Measurements from ENCODE around the gene RBM20. TPM values are rescaled to one million over a fixed set of nuclear protein-coding genes. Genes with fewer than 3 reads are reported as not detected.

The RBM20 gene
- total RNA-seq, 2 experiments from 2014 or later: 0.38 to 0.72 TPM

- Mint-ChIP-seq H3K27me3 (peaks cover 3% of the 10 kb centered on the region), H3K4me3 (no peak overlapping the region), H3K9me3 (no peaks in the 10 kb centered on the region), H3K27ac (no peak overlapping the region), H3K4me1 (ENCODE audit: low read depth) (no peaks in the 10 kb centered on the region), H3K36me3 (ENCODE audit: low read depth) (no peaks in the 10 kb centered on the region)
- ATAC-seq (no peak), DNase-seq (no peak)
- POLR2A ChIA-PET: no interaction called here
- CTCF ChIA-PET: interaction anchor here (0.7 kb wide), 1 partner anchor 11 kb away, joined by 3 read pairs; no protein-coding TSS in a partner anchor
- no peak for TF ChIP-seq CTCF (IDR thresholded peaks at IDR 0.05)
- intact Hi-C loops (cut with micrococcal nuclease): no loop called here
Observed at GRCh38 chr10:110629680-110630191, 14.4 kb upstream of the RBM20 start.

GRCh38 chr10:110631934-110632333 lies 12.2 kb upstream of the RBM20 start:
- POLR2A ChIA-PET: no interaction called here
- no peak for TF ChIP-seq CTCF (IDR thresholded peaks at IDR 0.05)
- intact Hi-C loops (cut with micrococcal nuclease): no loop called here
- CTCF ChIA-PET: interaction anchor here (1.3 to 1.9 kb wide), 3 partner anchors 9 to 40 kb away, joined by 3 to 6 read pairs (median 4); no protein-coding TSS in a partner anchor
- no peaks in the 10 kb centered on the region for H3K9me3 Mint-ChIP-seq
- ATAC-seq (no peak), DNase-seq (no peak)
- H3K4me1 Mint-ChIP-seq (ENCODE audit: low read depth): no peaks in the 10 kb centered on the region
- H3K27ac Mint-ChIP-seq: no peak overlapping the region
- no peak overlapping the region for H3K4me3 Mint-ChIP-seq
- peaks cover 3% of the 10 kb centered on the region for H3K27me3 Mint-ChIP-seq
- H3K36me3 Mint-ChIP-seq (ENCODE audit: low read depth): no peaks in the 10 kb centered on the region

- TF ChIP-seq CTCF (IDR thresholded peaks at IDR 0.05): no peak
- no peak overlapping the region for H3K27ac Mint-ChIP-seq
- H3K4me3 Mint-ChIP-seq: no peak overlapping the region
- DNase-seq (no peak), ATAC-seq (no peak)
- no peaks in the 10 kb centered on the region for H3K4me1 Mint-ChIP-seq (ENCODE audit: low read depth)
- H3K9me3 Mint-ChIP-seq: no peaks in the 10 kb centered on the region
- ChIA-PET CTCF (interaction anchor here (1.5 to 1.9 kb wide), 2 partner anchors 10 to 21 kb away, joined by 4 to 6 read pairs; no protein-coding TSS in a partner anchor), POLR2A (no interaction called here)
- peaks cover 3% of the 10 kb centered on the region for H3K27me3 Mint-ChIP-seq
- intact Hi-C loops (cut with micrococcal nuclease): no loop called here
- H3K36me3 Mint-ChIP-seq (ENCODE audit: low read depth): no peaks in the 10 kb centered on the region
Observed at GRCh38 chr10:110632591-110633215, 11.4 kb upstream of the RBM20 start.

- H3K27me3 Mint-ChIP-seq: peaks cover 8% of the 10 kb centered on the region
- H3K36me3 Mint-ChIP-seq (ENCODE audit: low read depth): no peaks in the 10 kb centered on the region
- no peaks in the 10 kb centered on the region for H3K9me3 Mint-ChIP-seq
- intact Hi-C loops (cut with micrococcal nuclease): no loop called here
- no peak overlapping the region for H3K27ac Mint-ChIP-seq
- DNase-seq (no peak), ATAC-seq (no peak)
- H3K4me3 Mint-ChIP-seq: no peak overlapping the region
- ChIA-PET POLR2A (no interaction called here), CTCF (no interaction called here)
- no peak for TF ChIP-seq CTCF (IDR thresholded peaks at IDR 0.05)
- no peaks in the 10 kb centered on the region for H3K4me1 Mint-ChIP-seq (ENCODE audit: low read depth)
Observed at GRCh38 chr10:110634527-110635209, 9.5 kb upstream of the RBM20 start.

GRCh38 chr10:110636572-110636931 lies 7.6 kb upstream of the RBM20 start:
- Mint-ChIP-seq H3K27ac (no peak overlapping the region), H3K36me3 (ENCODE audit: low read depth) (no peaks in the 10 kb centered on the region), H3K9me3 (no peaks in the 10 kb centered on the region), H3K27me3 (peaks cover 12% of the 10 kb centered on the region), H3K4me1 (ENCODE audit: low read depth) (peaks cover 9% of the 10 kb centered on the region), H3K4me3 (no peak overlapping the region)
- intact Hi-C loops (cut with micrococcal nuclease): no loop called here
- TF ChIP-seq CTCF (IDR thresholded peaks at IDR 0.05): no peak
- ChIA-PET POLR2A (no interaction called here), CTCF (no interaction called here)
- no peak for DNase-seq
- no peak for ATAC-seq
